Upper lobe of left lung (tissue), 4 donors: ENCODE results near the gene SRGAP3.

Source experiments
- CTCF ChIP-seq, 6 experiments: fragments of 450-650 bp in 4 of 6; fragments of 200-600 bp in 2 of 6; sonication (generic) in 2 of 6; IDR thresholded peaks; one replicate each; pipeline ENCODE4 v1.5.1; 2016 to 2019; ENCODE audit warnings: antibody characterized with exemption in 6 of 6
- POLR2A ChIP-seq, 4 donors: fragments of 450-650 bp; IDR thresholded peaks; one replicate each; pipeline ENCODE4 v1.5.1; 2016 to 2017; ENCODE audit warnings: antibody characterized with exemption in 4 of 4, mild to moderate bottlenecking in 2 of 4
- POLR2AphosphoS5 ChIP-seq, 2 donors: sonication (generic); formaldehyde crosslinking; IDR thresholded peaks; one replicate each; pipeline ENCODE4 v1.5.1; 2017; ENCODE audit warnings: antibody characterized with exemption in 2 of 2

GRCh38 chr3:9009976-9010545, 239.4 kb downstream of the SRGAP3 start:
- no peak for TF ChIP-seq POLR2AphosphoS5 (IDR thresholded peaks at IDR 0.05)
- TF ChIP-seq CTCF (IDR thresholded peaks at IDR 0.05), result no peak
- no peak for TF ChIP-seq POLR2A (IDR thresholded peaks at IDR 0.05)
